NB4 (cell line): ENCODE measurements around the gene PLA2G12B.
"Not testable (repeated sequence)": the region's sequence is repeated elsewhere in the genome, so short reads cannot be mapped to it uniquely, and the experiment has no call there.

ENCODE experiments used
- DNase-seq: peaks from one replicate; pipeline ENCODE4 v3.0.0; 2010; ENCODE audit warnings: low read depth
- H3K4me3 ChIP-seq: one replicate; pipeline ENCODE4 v1.5.1; 2011; ENCODE audit warnings: mild to moderate bottlenecking, low read depth, low read length, moderate library complexity
- CTCF ChIP-seq: IDR thresholded peaks from one replicate; pipeline ENCODE4 v1.5.1; 2012; ENCODE audit warnings: low read depth, low read length
- MAX ChIP-seq: IDR thresholded peaks from 2 replicates; pipeline ENCODE4 v1.6.1; 2011; ENCODE audit warnings: low read depth, low read length
- MYC ChIP-seq: IDR thresholded peaks from 2 replicates; pipeline ENCODE4 v1.6.1; 2011; ENCODE audit warnings: low read depth, low read length
- POLR2A ChIP-seq: IDR thresholded peaks from 2 replicates; pipeline ENCODE4 v1.6.1; 2011; ENCODE audit warnings: mild to moderate bottlenecking; ENCODE audit not compliant: insufficient read length; ENCODE audit errors: extremely low read depth

PLA2G12B gene

GRCh38 chr10:72954596-72955554, at the start of gene PLA2G12B:
Gene PLA2G12B, minus strand, starts transcription at chr10:72954806. Its CDS starts 121 bp downstream, at chr10:72954685.
- no peak for DNase-seq
- TF ChIP-seq MYC (no peak), CTCF (no peak), POLR2A (no peak), MAX (no peak)
- no peak within 1 kb of the TSS for H3K4me3 ChIP-seq

- no peak for DNase-seq
- no peak overlapping the region for H3K4me3 ChIP-seq
- TF ChIP-seq POLR2A (no peak), MAX (no peak), CTCF (no peak)
Measured at GRCh38 chr10:73003822-73004221, 49.2 kb upstream of the PLA2G12B start.

- DNase-seq, result no peak
- TF ChIP-seq POLR2A (no peak), MAX (no peak), CTCF (no peak), MYC (no peak)
- no peak overlapping the region for H3K4me3 ChIP-seq
Measured at GRCh38 chr10:73000973-73001372, 46.4 kb upstream of the PLA2G12B start.

GRCh38 chr10:72997099-72997498, 42.5 kb upstream of the PLA2G12B start:
- no peak for DNase-seq
- TF ChIP-seq POLR2A (no peak), MYC (no peak), CTCF (no peak)
- H3K4me3 ChIP-seq, result no peak overlapping the region

- DNase-seq, H3K4me3 ChIP-seq: not testable (repeated sequence)
Measured at GRCh38 chr10:72995459-72995858, 40.9 kb upstream of the PLA2G12B start.

GRCh38 chr10:72989771-72990170, 35.2 kb upstream of the PLA2G12B start:
- not testable (repeated sequence) for DNase-seq, H3K4me3 ChIP-seq

- H3K4me3 ChIP-seq, DNase-seq: not testable (repeated sequence)
Measured at GRCh38 chr10:72984618-72985017, 30.0 kb upstream of the PLA2G12B start.
